NT2/D1 (cell line): ENCODE measurements around the gene ADAMTS7.
"Not testable (repeated sequence)": the region's sequence is repeated elsewhere in the genome, so short reads cannot be mapped to it uniquely, and the experiment has no call there.

Experiments
- DNase-seq: peaks from one replicate; pipeline ENCODE4 v3.0.0-alpha.2; 2011; ENCODE audit warnings: low read depth, low spot score
- H3K27me3 ChIP-seq: 2 replicates; pipeline ENCODE4 v1.6.0; 2011; ENCODE audit warnings: mild to moderate bottlenecking; ENCODE audit not compliant: insufficient read length, insufficient read depth
- H3K36me3 ChIP-seq: 2 replicates; pipeline ENCODE4 v1.6.1; 2011; ENCODE audit warnings: mild to moderate bottlenecking, low read length, mixed read lengths; ENCODE audit not compliant: insufficient read depth, insufficient read length
- H3K4me1 ChIP-seq: 2 replicates; pipeline ENCODE4 v1.5.1; 2011; ENCODE audit not compliant: insufficient read depth, insufficient read length
- H3K4me3 ChIP-seq: 2 replicates; pipeline ENCODE4 v1.5.1; 2011; ENCODE audit warnings: low read depth; ENCODE audit not compliant: insufficient read length
- H3K9ac ChIP-seq: 2 replicates; pipeline ENCODE4 v1.6.0; 2011; ENCODE audit warnings: low read depth; ENCODE audit not compliant: insufficient read length
- H3K9me3 ChIP-seq: 2 replicates; pipeline ENCODE4 v1.5.1; 2011; ENCODE audit warnings: mild to moderate bottlenecking, low read length; ENCODE audit not compliant: insufficient read depth
- SUZ12 ChIP-seq: IDR thresholded peaks from 2 replicates; pipeline ENCODE4 v1.6.1; 2011; ENCODE audit not compliant: insufficient read length, insufficient read depth; ENCODE audit errors: extremely low read depth
- YY1 ChIP-seq: IDR thresholded peaks from 2 replicates; pipeline ENCODE4 v1.6.1; 2011; ENCODE audit not compliant: insufficient read length, insufficient read depth
- ZNF274 ChIP-seq: IDR thresholded peaks from 2 replicates; pipeline ENCODE4 v1.6.1; 2011; ENCODE audit warnings: mild to moderate bottlenecking, low read depth, low read length

The ADAMTS7 gene

GRCh38 chr15:78739996-78740903 is 71.0 kb downstream of the ADAMTS7 start:
- peak; percentile 58 for DNase-seq
- Histone ChIP-seq H3K9me3 (no peaks in the 10 kb centered on the region), H3K9ac (peak overlapping the region; percentile 56), H3K27me3 (peaks cover 3% of the 10 kb centered on the region), H3K4me1 (peaks cover 3% of the 10 kb centered on the region), H3K4me3 (no peak overlapping the region), H3K36me3 (no peaks in the 10 kb centered on the region)
- TF ChIP-seq YY1: no peak
- TF ChIP-seq SUZ12: no peak
- no peak for TF ChIP-seq ZNF274

GRCh38 chr15:78739206-78739605 is 72.1 kb downstream of the ADAMTS7 start:
- TF ChIP-seq YY1 (no peak), ZNF274 (no peak), SUZ12 (no peak)
- no peaks in the 10 kb centered on the region for H3K36me3 ChIP-seq
- no peak overlapping the region for H3K9ac ChIP-seq
- no peaks in the 10 kb centered on the region for H3K9me3 ChIP-seq
- no peak overlapping the region for H3K4me3 ChIP-seq
- peaks cover 7% of the 10 kb centered on the region for H3K4me1 ChIP-seq
- no peak for DNase-seq
- peaks cover 3% of the 10 kb centered on the region for H3K27me3 ChIP-seq

DNA sequence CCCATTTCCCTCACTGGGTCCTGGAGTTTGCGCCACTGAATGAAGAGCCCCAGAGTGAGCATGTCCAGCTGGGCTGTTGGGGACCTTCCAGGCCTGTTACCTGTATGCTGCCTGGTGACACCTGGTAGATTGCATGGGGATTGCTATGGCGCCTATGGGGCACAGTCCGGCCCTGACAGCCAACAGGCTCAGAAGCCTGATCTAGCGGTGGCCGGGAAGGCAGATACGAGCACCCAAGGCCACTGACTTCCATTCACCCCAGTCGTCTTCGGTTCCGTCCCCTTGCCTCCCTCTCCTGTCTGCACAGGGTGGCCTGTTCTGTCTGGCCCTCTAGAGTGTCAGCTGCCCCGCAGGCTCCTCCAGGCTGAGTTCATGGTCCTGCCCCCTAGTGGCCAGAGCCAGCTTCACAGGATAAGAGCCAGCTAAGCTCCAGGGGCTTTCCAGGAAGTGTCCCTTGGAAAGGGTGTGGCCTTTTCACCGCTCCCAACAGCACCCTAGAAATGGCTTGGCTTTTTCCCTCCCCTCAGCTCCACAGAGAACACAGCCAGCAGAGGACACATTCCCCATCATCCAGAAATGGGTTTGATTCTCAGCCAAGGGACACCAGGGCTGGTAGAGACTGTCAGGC is 73.2 kb downstream of the ADAMTS7 start:
- peak; percentile 49 for DNase-seq
- not testable (repeated sequence) for H3K4me3 ChIP-seq, H3K9me3 ChIP-seq, H3K4me1 ChIP-seq, H3K27me3 ChIP-seq, H3K9ac ChIP-seq, H3K36me3 ChIP-seq

- Histone ChIP-seq H3K9ac (no peak overlapping the region), H3K36me3 (no peaks in the 10 kb centered on the region), H3K4me3 (no peak overlapping the region), H3K9me3 (no peaks in the 10 kb centered on the region), H3K4me1 (peaks cover 7% of the 10 kb centered on the region), H3K27me3 (peaks cover 3% of the 10 kb centered on the region)
- TF ChIP-seq ZNF274 (no peak), SUZ12 (no peak), YY1 (no peak)
- no peak for DNase-seq
Observed at GRCh38 chr15:78737187-78737820, 74.0 kb downstream of the ADAMTS7 start.

DNA sequence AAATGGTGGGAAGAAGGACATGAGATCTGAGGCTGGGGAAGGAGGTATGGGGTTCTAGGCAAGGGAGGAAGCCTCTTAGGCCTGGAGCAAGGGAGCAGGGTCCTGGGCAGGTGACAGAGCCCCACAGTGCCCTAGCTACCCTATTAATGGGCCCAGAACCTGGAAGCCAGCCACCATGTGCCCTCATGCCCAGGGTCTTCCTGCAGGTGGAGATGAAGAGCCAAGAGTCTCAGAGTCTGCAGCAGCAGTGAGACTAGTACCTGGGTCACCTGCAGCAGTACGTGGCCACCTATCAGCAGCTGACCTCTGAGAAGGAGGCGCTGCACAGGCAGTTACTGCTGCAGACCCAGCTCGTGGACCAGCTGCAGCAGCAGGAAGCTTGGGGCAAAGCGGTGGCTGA is 75.0 kb downstream of the ADAMTS7 start:
- DNase-seq, H3K27me3 ChIP-seq, H3K9ac ChIP-seq, H3K4me1 ChIP-seq, H3K4me3 ChIP-seq, H3K36me3 ChIP-seq, H3K9me3 ChIP-seq: not testable (repeated sequence)

DNA sequence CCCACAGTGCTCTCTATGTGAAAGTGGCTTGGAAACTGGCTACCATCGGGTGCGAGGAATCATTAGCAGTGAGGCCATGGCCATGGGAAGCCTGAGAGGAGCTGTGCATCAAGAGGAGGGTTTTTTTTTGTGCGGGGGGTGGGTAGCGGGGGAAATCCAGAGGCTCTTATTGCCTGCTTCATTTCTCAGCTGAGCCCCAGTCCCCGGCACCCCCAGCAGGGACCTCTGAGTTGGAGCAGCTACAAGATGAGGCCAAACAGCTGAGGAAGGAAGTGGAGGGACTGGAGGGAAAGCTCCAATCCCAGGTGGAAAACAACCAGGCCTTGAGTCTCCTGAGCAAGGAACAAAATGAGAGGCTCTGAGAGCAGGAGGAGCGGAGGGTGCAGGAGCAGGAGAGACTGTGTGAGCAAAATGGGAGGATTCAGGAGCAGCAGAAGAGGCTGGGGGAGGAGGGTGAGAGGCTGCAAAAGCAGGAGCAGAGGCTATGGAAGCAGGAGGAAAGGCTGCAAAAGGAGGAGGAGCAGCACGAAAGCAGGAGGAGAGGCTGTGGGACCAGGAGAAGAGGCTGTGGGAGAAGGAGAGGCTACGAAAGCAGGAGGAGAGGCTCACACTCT is 76.7 kb downstream of the ADAMTS7 start:
- H3K27me3 ChIP-seq: peaks cover 3% of the 10 kb centered on the region
- H3K9me3 ChIP-seq: no peaks in the 10 kb centered on the region
- no peaks in the 10 kb centered on the region for H3K36me3 ChIP-seq
- no peak for DNase-seq
- TF ChIP-seq SUZ12 (no peak), YY1 (no peak), ZNF274 (no peak)
- H3K4me1 ChIP-seq: peaks cover 4% of the 10 kb centered on the region
- no peak overlapping the region for H3K4me3 ChIP-seq
- H3K9ac ChIP-seq: no peak overlapping the region

GRCh38 chr15:78732634-78733033 is 78.6 kb downstream of the ADAMTS7 start:
- Histone ChIP-seq H3K27me3 (peaks cover 3% of the 10 kb centered on the region), H3K9me3 (no peaks in the 10 kb centered on the region), H3K4me1 (peaks cover 4% of the 10 kb centered on the region), H3K4me3 (no peak overlapping the region), H3K36me3 (no peaks in the 10 kb centered on the region), H3K9ac (no peak overlapping the region)
- no peak for TF ChIP-seq YY1
- TF ChIP-seq ZNF274: no peak
- TF ChIP-seq SUZ12: no peak
- no peak for DNase-seq
